H1 (cell line): Measurements from ENCODE around the gene ASB4. TPM values are rescaled to one million over a fixed set of nuclear protein-coding genes. Genes with fewer than 3 reads are reported as not detected.

Experiments
- CTCF ChIA-PET: fragments of 300-600 bp; sonication (Branson Sonifier 250); formaldehyde crosslinking; loops from one replicate; lab custom pipeline; 2021; ENCODE audit not compliant: partially characterized antibody; lab: Charles Lee
- POLR2A ChIA-PET: fragments of 300-600 bp; sonication (Branson Sonifier 250); formaldehyde crosslinking; loops from one replicate; lab custom pipeline; 2021; ENCODE audit warnings: inconsistent platforms; ENCODE audit not compliant: partially characterized antibody; lab: Charles Lee
- DNase-seq, 2 experiments: peaks; one replicate each; pipeline versions ENCODE4 v3.0.0 to v3.0.0-alpha.2; 2010 to 2022; ENCODE audit warnings: low spot score in 2 of 2, low read depth in 1 of 2, mixed read lengths in 1 of 2
- FAIRE-seq: peaks from 2 replicates; lab custom pipeline; 2011; peaks lifted over from hg19 to GRCh38; lab: Jason Lieb, UNC
- H2AFZ ChIP-seq: 2 replicates; pipeline ENCODE4 v1.8.1; 2012; ENCODE audit warnings: low read length, inconsistent platforms
- H2AK5ac ChIP-seq: 2 replicates; pipeline ENCODE4 v1.6.1; 2013; ENCODE audit warnings: low read depth, low read length
- H2BK120ac ChIP-seq: replicated peaks from 2 replicates; pipeline ENCODE3; 2013; ENCODE audit warnings: low read depth, low read length, inconsistent platforms
- H2BK12ac ChIP-seq: 2 replicates; pipeline ENCODE4 v1.6.1; 2013; ENCODE audit warnings: low read depth, low read length
- H2BK15ac ChIP-seq: 2 replicates; pipeline ENCODE4 v1.6.1; 2013; ENCODE audit warnings: low read length
- H2BK20ac ChIP-seq: 2 replicates; pipeline ENCODE4 v1.6.1; 2013; ENCODE audit warnings: low read length
- H2BK5ac ChIP-seq: 2 replicates; pipeline ENCODE4 v1.6.1; 2013; ENCODE audit warnings: low read depth, low read length
- H3K14ac ChIP-seq: 2 replicates; pipeline ENCODE4 v1.6.1; 2013; ENCODE audit warnings: inconsistent platforms; ENCODE audit not compliant: insufficient read length
- H3K18ac ChIP-seq: 2 replicates; pipeline ENCODE4 v1.6.1; 2013; ENCODE audit warnings: low read length; ENCODE audit errors: extremely low read depth
- H3K23ac ChIP-seq: 2 replicates; pipeline ENCODE4 v1.6.1; 2013; ENCODE audit warnings: inconsistent platforms; ENCODE audit not compliant: insufficient read length
- H3K23me2 ChIP-seq: 2 replicates; pipeline ENCODE4 v1.6.1; 2013; ENCODE audit warnings: low read depth, low read length
- H3K27ac ChIP-seq: 2 replicates; pipeline ENCODE4 v1.6.1; 2011; ENCODE audit warnings: low read depth, low read length, inconsistent platforms
- H3K27me3 ChIP-seq, 4 experiments: replicated peaks in 1 of 4; 1 replicate in 1 of 4; 2 replicates in 3 of 4; pipeline versions ENCODE4 v1.6.1 to v1.8.1; 2011 to 2013; ENCODE audit warnings: low read length in 3 of 4, mild to moderate bottlenecking in 3 of 4, inconsistent platforms in 2 of 4, mixed read lengths in 2 of 4, moderate library complexity in 1 of 4; ENCODE audit not compliant: control insufficient read depth in 3 of 4, insufficient read depth in 3 of 4; ENCODE audit errors: extremely low read depth in 1 of 4
- H3K36me3 ChIP-seq, 4 experiments: 2 replicates each; pipeline versions ENCODE4 v1.6.1 to v1.8.1; 2011 to 2013; ENCODE audit warnings: mild to moderate bottlenecking in 4 of 4, low read length in 3 of 4, moderate library complexity in 2 of 4, control low read depth in 1 of 4, inconsistent platforms in 1 of 4; ENCODE audit not compliant: insufficient read depth in 4 of 4, control insufficient read depth in 2 of 4
- H3K4ac ChIP-seq: replicated peaks from 2 replicates; pipeline ENCODE3; 2013; ENCODE audit warnings: low read length, low read depth, mixed read lengths, inconsistent platforms; ENCODE audit not compliant: insufficient read length
- H3K4me1 ChIP-seq, 4 experiments: replicated peaks in 1 of 4; 1 replicate in 1 of 4; 2 replicates in 3 of 4; pipeline versions ENCODE4 v1.6.1 to v1.8.1; 2011 to 2013; ENCODE audit warnings: low read length in 3 of 4, inconsistent platforms in 2 of 4, mixed read lengths in 1 of 4; ENCODE audit not compliant: insufficient read depth in 4 of 4, control insufficient read depth in 3 of 4
- H3K4me2 ChIP-seq, 2 experiments: 2 replicates each; pipeline versions ENCODE4 v1.6.1 to v1.8.1; 2011 to 2013; ENCODE audit warnings: low read depth in 2 of 2, low read length in 2 of 2, control low read depth in 1 of 2, inconsistent platforms in 1 of 2, mild to moderate bottlenecking in 1 of 2; ENCODE audit not compliant: insufficient read depth in 1 of 2
- H3K4me3 ChIP-seq, 4 experiments: fragments of 200-600, 300-600 bp in 1 of 4; sonication (generic), shearing (Covaris generic), sonication (Bioruptor Twin) in 1 of 4; 2 replicates each; pipeline versions ENCODE4 v1.5.1 to v1.8.1; 2011 to 2016; ENCODE audit warnings: low read length in 4 of 4, low read depth in 3 of 4, control low read depth in 2 of 4, inconsistent platforms in 2 of 4, mild to moderate bottlenecking in 2 of 4, mixed read lengths in 1 of 4, moderate library complexity in 1 of 4; ENCODE audit not compliant: insufficient read depth in 2 of 4; ENCODE audit errors: extremely low read depth in 1 of 4
- H3K56ac ChIP-seq: replicated peaks from 2 replicates; pipeline ENCODE3; 2013; ENCODE audit warnings: low read depth, mild to moderate bottlenecking, mixed read lengths, low read length, inconsistent platforms; ENCODE audit not compliant: insufficient read length
- H3K79me1 ChIP-seq: 2 replicates; pipeline ENCODE4 v1.6.1; 2013; ENCODE audit warnings: low read depth, low read length, control low read depth
- H3K79me2 ChIP-seq, 2 experiments: 2 replicates each; pipeline versions ENCODE4 v1.6.1 to v1.8.1; 2012 to 2013; ENCODE audit warnings: low read length in 2 of 2, mild to moderate bottlenecking in 2 of 2, inconsistent platforms in 1 of 2; ENCODE audit not compliant: insufficient read depth in 2 of 2, control insufficient read depth in 1 of 2
- H3K9ac ChIP-seq, 4 experiments: replicated peaks in 1 of 4; 1 replicate in 1 of 4; 2 replicates in 3 of 4; pipeline versions ENCODE4 v1.6.1 to v1.8.1; 2011 to 2013; ENCODE audit warnings: low read depth in 3 of 4, low read length in 3 of 4, control low read depth in 2 of 4, mild to moderate bottlenecking in 2 of 4, moderate library complexity in 2 of 4, inconsistent platforms in 1 of 4; ENCODE audit errors: extremely low read depth in 1 of 4
- H3K9me3 ChIP-seq, 2 experiments: 2 replicates each; pipeline versions ENCODE4 v1.6.1 to v1.8.1; 2012 to 2013; ENCODE audit warnings: mild to moderate bottlenecking in 2 of 2, moderate library complexity in 2 of 2, control low read depth in 1 of 2, inconsistent platforms in 1 of 2, low read depth in 1 of 2, low read length in 1 of 2, mixed read lengths in 1 of 2; ENCODE audit not compliant: insufficient read depth in 2 of 2
- H4K20me1 ChIP-seq, 2 experiments: replicated peaks in 1 of 2; 2 replicates each; pipeline versions ENCODE3 to v1.8.1; 2011 to 2013; ENCODE audit warnings: inconsistent platforms in 2 of 2, low read length in 2 of 2, mild to moderate bottlenecking in 1 of 2; ENCODE audit not compliant: insufficient read depth in 2 of 2, control insufficient read depth in 1 of 2
- H4K5ac ChIP-seq: 2 replicates; pipeline ENCODE4 v1.6.1; 2013; ENCODE audit warnings: low read length, low read depth, mixed read lengths, inconsistent platforms; ENCODE audit not compliant: insufficient read length
- H4K8ac ChIP-seq: 2 replicates; pipeline ENCODE4 v1.8.0; 2013; ENCODE audit warnings: mild to moderate bottlenecking, moderate library complexity, low read length, inconsistent platforms; ENCODE audit not compliant: insufficient read depth; ENCODE audit errors: extremely low read depth
- H4K91ac ChIP-seq: replicated peaks from 2 replicates; pipeline ENCODE3; 2013; ENCODE audit warnings: low read length, mixed read lengths, inconsistent platforms; ENCODE audit not compliant: insufficient read length
- CREB1 ChIP-seq: IDR thresholded peaks from 2 replicates; pipeline ENCODE4 v1.6.1; 2012; ENCODE audit warnings: inconsistent platforms
- CTCF ChIP-seq, 3 experiments: IDR thresholded peaks; 1 replicate in 2 of 3; 2 replicates in 1 of 3; pipeline versions ENCODE4 v1.5.1 to v1.6.1; 2011; ENCODE audit warnings: low read length in 3 of 3, mild to moderate bottlenecking in 3 of 3, inconsistent platforms in 2 of 3, low read depth in 1 of 3, moderate library complexity in 1 of 3; ENCODE audit not compliant: insufficient read depth in 1 of 3; ENCODE audit errors: control extremely low read depth in 1 of 3
- NANOG ChIP-seq: IDR thresholded peaks from 2 replicates; pipeline ENCODE4 v1.6.1; 2011; ENCODE audit warnings: low read length, low read depth, mild to moderate bottlenecking, inconsistent platforms; ENCODE audit not compliant: insufficient read depth, poor library complexity, severe bottlenecking
- POLR2A ChIP-seq, 2 experiments: IDR thresholded peaks; 1 replicate in 1 of 2; 2 replicates in 1 of 2; pipeline ENCODE4 v1.6.1; 2011; ENCODE audit warnings: low read depth in 2 of 2, low read length in 2 of 2, mild to moderate bottlenecking in 2 of 2; ENCODE audit errors: control extremely low read depth in 1 of 2
- RAD21 ChIP-seq, 2 experiments: IDR thresholded peaks in 1 of 2; conservative IDR thresholded peaks in 1 of 2; 2 replicates each; pipeline ENCODE4 v1.6.1; 2011; ENCODE audit warnings: low read depth in 2 of 2, low read length in 2 of 2, improper control_type of control experiment in 1 of 2, inconsistent platforms in 1 of 2, mild to moderate bottlenecking in 1 of 2, moderate library complexity in 1 of 2
- SRF ChIP-seq: IDR thresholded peaks from 2 replicates; pipeline ENCODE4 v1.6.1; 2011; ENCODE audit warnings: mild to moderate bottlenecking, low read depth, low read length, moderate library complexity
- TCF12 ChIP-seq: IDR thresholded peaks from 2 replicates; pipeline ENCODE4 v1.6.1; 2011; ENCODE audit warnings: low read depth, mild to moderate bottlenecking, low read length
- WGBS, 2 experiments: shearing (Covaris generic) in 1 of 2; methylation state at CpG; one replicate each; pipeline versions ENCODE4 v1.1.6 to v1.1.7; 2013 to 2015; ENCODE audit warnings: low lambda C conversion rate in 2 of 2, mixed read lengths in 2 of 2, inconsistent platforms in 1 of 2, low coverage in 1 of 2, missing lambda C conversion rate in 1 of 2; ENCODE audit not compliant: insufficient replicate concordance in 2 of 2, insufficient coverage in 1 of 2, insufficient read length in 1 of 2; ENCODE audit errors: extremely low coverage in 1 of 2, missing lambda C conversion rate in 1 of 2; 5-methylcytosine and 5-hydroxymethylcytosine counted together
- polyA plus RNA-seq, 7 experiments: library from polyadenylated mRNA; depleted of rRNA in 3 of 7; stranded (reverse) in 5 of 7; unstranded in 2 of 7; fragments of >200 nt in 5 of 7; fragments of 200-250 nt in 2 of 7; gene quantifications; 1 replicate in 5 of 7; 2 replicates in 1 of 7; 4 replicates in 1 of 7; pipeline versions ENCODE4 v1.2.1 to v1.2.3, GENCODE V29; 2011 to 2013; ENCODE audit warnings: missing spikeins in 2 of 7, mixed read lengths in 2 of 7
- total RNA-seq: library from RNA; stranded (reverse); fragmentation: NEBNext Ultra II Directional; extraction: Animal tissue kit (Norgen Biotek cat#: 25700); gene quantifications from 2 replicates; pipeline ENCODE4 v1.2.1, GENCODE V29; 2021

Gene ASB4
- total and polyA plus RNA-seq, 2 of the 8 experiments (the other 6 are each of a cell fraction or from before 2014, with no cell fraction given): not detected

GRCh38 chr7:95476904-95477594 is 8.7 kb upstream of the ASB4 start:
- H4K91ac ChIP-seq: no peak overlapping the region
- H2AK5ac ChIP-seq: no peak overlapping the region
- no peak overlapping the region for H3K14ac ChIP-seq
- H3K4me3 ChIP-seq: no peak overlapping the region
- no peak overlapping the region for H2BK120ac ChIP-seq
- H3K9ac ChIP-seq: no peak overlapping the region
- 17% methylated on average over 11 of the region's 11 CpGs; no CpG with 5 or more reads in 1 of the 2 experiments for WGBS, 2 experiments
- H3K23me2 ChIP-seq: no peaks in the 10 kb centered on the region; the same call in 1 of the 2 replicates
- H3K56ac ChIP-seq: no peak overlapping the region
- DNase-seq: no peak
- no peak overlapping the region for H3K27ac ChIP-seq
- no peaks in the 10 kb centered on the region for H3K79me2 ChIP-seq
- no peak overlapping the region for H3K4me2 ChIP-seq
- H2BK15ac ChIP-seq: no peak overlapping the region
- ChIA-PET CTCF (interaction anchor here (0.5 to 5.6 kb wide), 55 partner anchors 8 to 1306 kb away, joined by 3 to 55 read pairs (median 4); partner anchors contain the start of genes ASB4, COL1A2 and PON3), POLR2A (interaction anchor here (1.1 kb wide), 1 partner anchor 42 kb away, joined by 3 read pairs; no protein-coding TSS in a partner anchor)
- H4K20me1 ChIP-seq: no peaks in the 10 kb centered on the region
- H3K27me3 ChIP-seq: no peaks in the 10 kb centered on the region
- no peak overlapping the region for H2BK5ac ChIP-seq
- H2BK20ac ChIP-seq: no peak overlapping the region
- H3K4ac ChIP-seq: no peak overlapping the region
- H3K18ac ChIP-seq: no peak overlapping the region
- no peak overlapping the region for H4K8ac ChIP-seq
- H3K23ac ChIP-seq: no peak overlapping the region
- no peaks in the 10 kb centered on the region for H3K9me3 ChIP-seq
- H2AFZ ChIP-seq: peak overlapping the region; percentile 84; the same call in 1 of the 2 replicates
- no peaks in the 10 kb centered on the region for H3K4me1 ChIP-seq
- no peaks in the 10 kb centered on the region for H3K79me1 ChIP-seq
- H3K36me3 ChIP-seq: no peaks in the 10 kb centered on the region
- TF ChIP-seq CTCF (IDR thresholded peaks at IDR 0.05; ENCODE audit: control extremely low read depth in 1 of 3, insufficient read depth in 1 of 3, low read depth in 1 of 3, low read length in 3 of 3) (peak in 2 of 3 experiments; percentile 70 to 71; a peak in 3 of 4 replicates), RAD21 (IDR thresholded peaks at IDR 0.05 in 1 of 2, conservative IDR thresholded peaks at IDR 0.05 in 1 of 2; ENCODE audit: low read depth in 2 of 2, low read length in 2 of 2) (peak; percentile 92 to 94), POLR2A (IDR thresholded peaks at IDR 0.05; ENCODE audit: control extremely low read depth in 1 of 2, low read depth in 2 of 2, low read length in 2 of 2) (no peak), CREB1 (0 out of 2 replicates have a peak, but pooled peaks have one; percentile 24), SRF (no peak), TCF12 (0 out of 2 replicates have a peak, but pooled peaks have one; percentile 13), NANOG (no peak)
- TF ChIP-seq, all 59 proteins: peak for 4
- peak; percentile 95 for FAIRE-seq
- H2BK12ac ChIP-seq: no peak overlapping the region
- H4K5ac ChIP-seq: no peak overlapping the region
